ENCODE data around the gene TXN2. TPM values are rescaled to one million over a fixed set of nuclear protein-coding genes. Genes with fewer than 3 reads are reported as not detected.

TXN2 gene
- total RNA-seq, 1 donor = 17.4 TPM

DNA sequence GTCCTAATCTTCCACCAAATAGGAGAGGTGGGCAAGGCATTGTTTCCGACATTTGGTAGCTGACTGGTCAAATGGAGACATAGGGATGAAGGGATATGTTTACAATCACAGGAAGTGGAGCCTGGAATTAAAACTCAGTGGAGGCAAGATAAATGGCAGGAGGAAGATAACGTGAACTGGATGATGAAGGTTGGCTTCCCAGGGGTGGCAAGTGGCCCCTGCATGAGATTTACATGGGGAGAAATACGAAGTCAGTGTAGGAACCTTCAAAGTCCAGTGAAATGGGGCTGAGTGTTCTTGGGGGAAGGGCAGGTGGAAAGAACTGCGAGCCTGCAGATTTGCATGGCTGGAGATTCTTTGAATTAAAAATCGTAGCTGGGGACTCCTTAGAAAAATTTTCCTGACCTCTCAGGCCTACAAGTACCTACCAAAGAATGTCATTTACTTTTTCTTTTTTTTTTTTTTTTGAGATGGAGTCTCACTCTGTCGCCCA is 26.1 kb upstream of the TXN2 start:
- Histone ChIP-seq H3K27ac (ENCODE audit: low read depth, low read length) (peak overlapping the region; percentile 31), H2AFZ (ENCODE audit: low read length) (peak overlapping the region; percentile 79), H3K27me3 (ENCODE audit: insufficient read depth, low read length) (no peaks in the 10 kb centered on the region), H3K9me3 (ENCODE audit: low read depth, low read length) (no peaks in the 10 kb centered on the region), H3K4me2 (ENCODE audit: insufficient read depth, low read length) (peak overlapping the region; percentile 69), H3K79me2 (ENCODE audit: insufficient read depth, low read length) (peaks cover 3% of the 10 kb centered on the region), H3K4me1 (ENCODE audit: insufficient read depth, low read length) (peaks cover 6% of the 10 kb centered on the region), H3K36me3 (ENCODE audit: insufficient read depth, low read length) (peaks cover 27% of the 10 kb centered on the region), H3K4me3 (ENCODE audit: insufficient read depth, low read length) (peak overlapping the region; percentile 79), H4K20me1 (ENCODE audit: insufficient read depth, low read length) (peaks cover 9% of the 10 kb centered on the region)
- DNase-seq (ENCODE audit: insufficient read length, low spot score, missing footprints) = no peak
- TF ChIP-seq, protein P1, sequence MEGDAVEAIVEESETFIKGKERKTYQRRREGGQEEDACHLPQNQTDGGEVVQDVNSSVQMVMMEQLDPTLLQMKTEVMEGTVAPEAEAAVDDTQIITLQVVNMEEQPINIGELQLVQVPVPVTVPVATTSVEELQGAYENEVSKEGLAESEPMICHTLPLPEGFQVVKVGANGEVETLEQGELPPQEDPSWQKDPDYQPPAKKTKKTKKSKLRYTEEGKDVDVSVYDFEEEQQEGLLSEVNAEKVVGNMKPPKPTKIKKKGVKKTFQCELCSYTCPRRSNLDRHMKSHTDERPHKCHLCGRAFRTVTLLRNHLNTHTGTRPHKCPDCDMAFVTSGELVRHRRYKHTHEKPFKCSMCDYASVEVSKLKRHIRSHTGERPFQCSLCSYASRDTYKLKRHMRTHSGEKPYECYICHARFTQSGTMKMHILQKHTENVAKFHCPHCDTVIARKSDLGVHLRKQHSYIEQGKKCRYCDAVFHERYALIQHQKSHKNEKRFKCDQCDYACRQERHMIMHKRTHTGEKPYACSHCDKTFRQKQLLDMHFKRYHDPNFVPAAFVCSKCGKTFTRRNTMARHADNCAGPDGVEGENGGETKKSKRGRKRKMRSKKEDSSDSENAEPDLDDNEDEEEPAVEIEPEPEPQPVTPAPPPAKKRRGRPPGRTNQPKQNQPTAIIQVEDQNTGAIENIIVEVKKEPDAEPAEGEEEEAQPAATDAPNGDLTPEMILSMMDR (IDR thresholded peaks at IDR 0.05; ENCODE audit: extremely low read depth, low read depth, low read length) = no peak

DNA sequence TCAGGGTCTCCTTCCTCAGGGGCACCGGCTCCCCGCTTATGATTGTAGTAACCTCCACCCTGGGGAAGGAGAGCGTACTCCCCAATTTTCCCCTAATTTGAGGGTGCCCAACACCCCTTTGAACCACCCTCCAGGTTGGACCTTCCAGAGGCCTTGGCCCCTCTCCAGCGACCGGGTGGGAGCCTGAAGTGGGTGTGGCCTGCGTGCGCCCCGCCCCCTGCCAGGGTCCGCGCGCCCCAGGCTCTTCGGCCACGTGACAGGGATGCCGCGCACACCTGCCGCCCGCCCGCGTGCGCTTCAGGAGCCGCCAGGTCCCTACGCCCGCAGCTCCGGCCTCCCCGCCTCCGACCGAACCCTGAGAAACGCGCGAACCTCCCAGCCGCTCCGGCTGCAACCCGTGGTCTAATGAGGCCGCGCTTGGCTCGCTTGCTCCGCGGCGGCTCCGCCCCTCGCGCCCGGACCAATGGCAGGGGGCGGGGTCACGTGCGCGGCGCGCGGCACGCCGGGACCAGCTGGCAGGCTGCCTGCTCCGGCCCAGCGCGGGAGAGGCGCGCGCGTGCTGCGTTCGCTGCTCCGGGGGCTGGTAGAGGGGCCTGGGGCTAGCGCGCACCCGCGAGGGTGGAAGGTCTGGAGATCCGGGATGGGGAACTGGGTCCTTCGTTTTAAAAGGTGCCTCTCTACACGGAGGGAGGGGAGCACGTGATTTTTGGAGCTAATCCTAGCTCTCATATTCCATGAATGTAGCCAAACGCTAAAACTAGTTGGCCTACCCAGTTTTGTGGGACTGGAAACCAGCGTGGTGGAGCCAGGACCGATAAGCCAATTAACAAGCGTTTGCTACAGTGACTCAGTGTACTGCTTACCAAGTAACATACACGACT is 25.4 kb upstream of the TXN2 start, which contains the start of gene FOXRED2:
Gene FOXRED2 (minus strand): TSS at position 404 of the 881 bp plus-strand sequence. CDS start 618 bp downstream, outside the sequence.
- TF ChIP-seq, protein P1 (IDR thresholded peaks at IDR 0.05; ENCODE audit: extremely low read depth, low read depth, low read length) = no peak
- peaks cover 9% of the 10 kb centered on the region for H4K20me1 ChIP-seq (ENCODE audit: insufficient read depth, low read length)
- H3K27ac ChIP-seq (ENCODE audit: low read depth, low read length) = peak within 1 kb of the TSS; percentile 33
- H3K4me2 ChIP-seq (ENCODE audit: insufficient read depth, low read length) = peak within 1 kb of the TSS; percentile 69
- H3K9me3 ChIP-seq (ENCODE audit: low read depth, low read length) = no peaks in the 10 kb centered on the region
- peak within 1 kb of the TSS; percentile 79 for H3K4me3 ChIP-seq (ENCODE audit: insufficient read depth, low read length)
- DNase-seq (ENCODE audit: insufficient read length, low spot score, missing footprints) = peak; percentile 100
- H3K36me3 ChIP-seq (ENCODE audit: insufficient read depth, low read length) = peaks cover 20% of the 10 kb centered on the region
- H3K79me2 ChIP-seq (ENCODE audit: insufficient read depth, low read length) = peaks cover 3% of the 10 kb centered on the region
- peaks cover 6% of the 10 kb centered on the region for H3K4me1 ChIP-seq (ENCODE audit: insufficient read depth, low read length)
- H3K27me3 ChIP-seq (ENCODE audit: insufficient read depth, low read length) = no peaks in the 10 kb centered on the region
- peak within 1 kb of the TSS; percentile 79 for H2AFZ ChIP-seq (ENCODE audit: low read length)

DNA sequence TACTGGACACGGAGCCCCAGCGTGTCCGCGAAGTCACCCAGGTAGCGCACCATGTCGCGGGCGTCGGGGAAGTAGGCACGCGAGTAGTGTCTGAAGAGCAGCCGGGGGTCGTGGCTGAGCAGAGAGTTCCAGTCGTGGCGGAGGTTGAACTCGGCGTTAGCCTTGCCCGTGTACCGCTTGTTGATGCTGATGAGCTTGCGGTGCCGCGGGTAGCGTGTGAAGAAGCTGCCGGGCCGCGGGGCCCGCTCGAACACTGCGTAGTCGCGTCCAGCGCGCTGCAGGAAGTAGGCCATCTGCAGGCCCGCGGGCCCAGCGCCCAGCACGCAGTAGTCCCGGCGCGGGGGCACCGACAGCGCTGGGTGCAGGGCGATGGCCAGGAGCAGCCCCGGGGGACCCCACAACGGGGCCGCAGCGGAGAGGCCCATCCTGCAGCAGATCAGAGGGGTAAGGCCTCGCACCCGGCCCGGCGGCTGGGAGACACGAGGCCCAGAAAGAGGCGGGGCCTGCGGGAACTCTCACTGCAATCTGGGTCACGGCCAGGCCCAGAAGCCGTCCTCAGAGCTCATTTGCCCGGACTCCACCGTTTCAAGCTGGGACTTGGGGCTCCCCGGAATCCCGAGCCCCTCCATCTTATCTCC is 24.7 kb upstream of the TXN2 start:
- H3K27me3 ChIP-seq (ENCODE audit: insufficient read depth, low read length) = no peaks in the 10 kb centered on the region
- H3K4me3 ChIP-seq (ENCODE audit: insufficient read depth, low read length) = peak overlapping the region; percentile 79
- H4K20me1 ChIP-seq (ENCODE audit: insufficient read depth, low read length) = peaks cover 6% of the 10 kb centered on the region
- H3K9me3 ChIP-seq (ENCODE audit: low read depth, low read length) = no peaks in the 10 kb centered on the region
- H3K4me2 ChIP-seq (ENCODE audit: insufficient read depth, low read length) = peak overlapping the region; percentile 69
- H3K4me1 ChIP-seq (ENCODE audit: insufficient read depth, low read length) = peaks cover 6% of the 10 kb centered on the region
- no peak overlapping the region for H3K27ac ChIP-seq (ENCODE audit: low read depth, low read length)
- H2AFZ ChIP-seq (ENCODE audit: low read length) = peak overlapping the region; percentile 74
- H3K36me3 ChIP-seq (ENCODE audit: insufficient read depth, low read length) = peaks cover 13% of the 10 kb centered on the region
- peak; percentile 85 for DNase-seq (ENCODE audit: insufficient read length, low spot score, missing footprints)
- TF ChIP-seq, protein P1 (IDR thresholded peaks at IDR 0.05; ENCODE audit: extremely low read depth, low read depth, low read length) = no peak
- H3K79me2 ChIP-seq (ENCODE audit: insufficient read depth, low read length) = peaks cover 3% of the 10 kb centered on the region

Measured in osteoblast (primary cell).